HEK293 (cell line): ENCODE data around the gene CDKN2AIP.

Experiments used
- CTCF ChIA-PET: fragments of 350-600 bp; formaldehyde crosslinking; extraction: SDS; loops from one replicate; lab custom pipeline; 2021; ENCODE audit warnings: antibody characterized with exemption; lab: Yijun Ruan, JAX
- POLR2A ChIA-PET: fragments of 300-600 bp; formaldehyde crosslinking; extraction: SDS; loops from one replicate; lab custom pipeline; 2020; ENCODE audit warnings: antibody characterized with exemption, inconsistent platforms; lab: Yijun Ruan, JAX
- H3K27ac ChIP-seq: fragments of 200-500 bp; sonication (Bioruptor generic); 2 replicates; pipeline ENCODE4 v1.5.1; 2014; ENCODE audit warnings: low read depth, low read length, control low read depth, inconsistent platforms; ENCODE audit errors: extremely low read depth
- H3K36me3 ChIP-seq, 2 experiments: fragments of 200-500 bp in 1 of 2; sonication (Bioruptor generic) in 1 of 2; 1 replicate in 1 of 2; 2 replicates in 1 of 2; pipeline ENCODE4 v1.5.1; 2014 to 2017; ENCODE audit warnings: inconsistent platforms in 2 of 2, low read length in 2 of 2; ENCODE audit not compliant: control insufficient read depth in 2 of 2, insufficient read depth in 1 of 2
- H3K4me1 ChIP-seq: fragments of 200-500 bp; sonication (Bioruptor generic); 2 replicates; pipeline ENCODE4 v1.5.1; 2014; ENCODE audit warnings: mild to moderate bottlenecking, low read length, inconsistent platforms; ENCODE audit not compliant: control insufficient read depth, insufficient read depth
- H3K4me3 ChIP-seq: 2 replicates; pipeline ENCODE4 v1.5.1; 2011; ENCODE audit warnings: low read depth, mild to moderate bottlenecking, control low read depth, low read length, moderate library complexity
- H3K9me3 ChIP-seq: fragments of 200-500 bp; sonication (Bioruptor generic); 2 replicates; pipeline ENCODE4 v1.5.1; 2014; ENCODE audit warnings: low read depth, low read length, inconsistent platforms; ENCODE audit not compliant: control insufficient read depth, insufficient read depth
- KLF8 ChIP-seq: fragments of 450-650 bp; formaldehyde crosslinking; IDR thresholded peaks from 2 replicates; pipeline ENCODE4 v1.5.1; 2016; ENCODE audit warnings: missing biosample characterization, missing genetic modification characterization
- OSR2 ChIP-seq: fragments of 450-650 bp; formaldehyde crosslinking; IDR thresholded peaks from 2 replicates; pipeline ENCODE4 v1.5.1; 2016; ENCODE audit warnings: missing biosample characterization, missing genetic modification characterization
- ZBTB17 ChIP-seq: fragments of 450-650 bp; formaldehyde crosslinking; IDR thresholded peaks from 2 replicates; pipeline ENCODE4 v1.5.1; 2016; ENCODE audit warnings: missing biosample characterization, missing genetic modification characterization
- ZNF112 ChIP-seq: fragments of 450-650 bp; formaldehyde crosslinking; IDR thresholded peaks from 2 replicates; pipeline ENCODE4 v1.5.0; 2017; ENCODE audit warnings: missing biosample characterization, missing genetic modification characterization
- ZNF23 ChIP-seq: fragments of 450-650 bp; formaldehyde crosslinking; IDR thresholded peaks from 2 replicates; pipeline ENCODE4 v1.5.1; 2016; ENCODE audit warnings: missing biosample characterization, missing genetic modification characterization, borderline replicate concordance
- ZNF266 ChIP-seq: fragments of 450-650 bp; formaldehyde crosslinking; IDR thresholded peaks from 2 replicates; pipeline ENCODE4 v1.5.1; 2016; ENCODE audit warnings: missing biosample characterization, missing genetic modification characterization, low read depth
- ZNF366 ChIP-seq: fragments of 450-650 bp; formaldehyde crosslinking; conservative IDR thresholded peaks from 2 replicates; pipeline ENCODE4 v1.5.1; 2016; ENCODE audit warnings: missing biosample characterization, missing genetic modification characterization
- ZNF394 ChIP-seq: fragments of 450-650 bp; formaldehyde crosslinking; IDR thresholded peaks from 2 replicates; pipeline ENCODE4 v1.5.1; 2016; ENCODE audit warnings: missing biosample characterization, missing genetic modification characterization, mild to moderate bottlenecking, moderate library complexity, borderline replicate concordance
- ZNF514 ChIP-seq: fragments of 450-650 bp; formaldehyde crosslinking; IDR thresholded peaks from 2 replicates; pipeline ENCODE4 v1.5.1; 2016; ENCODE audit warnings: missing biosample characterization, missing genetic modification characterization
- ZNF560 ChIP-seq: fragments of 450-650 bp; formaldehyde crosslinking; IDR thresholded peaks from 2 replicates; pipeline ENCODE4 v1.5.1; 2017; ENCODE audit warnings: missing biosample characterization, missing genetic modification characterization, borderline replicate concordance
- ZNF600 ChIP-seq: fragments of 450-650 bp; formaldehyde crosslinking; IDR thresholded peaks from 2 replicates; pipeline ENCODE4 v1.5.1; 2016; ENCODE audit warnings: missing biosample characterization, missing genetic modification characterization
- ZNF626 ChIP-seq: fragments of 450-650 bp; sonication (Bioruptor Pico); formaldehyde crosslinking; IDR thresholded peaks from 2 replicates; pipeline ENCODE4 v1.5.1; 2018; ENCODE audit warnings: missing biosample characterization, missing genetic modification characterization, inconsistent platforms
- TF ChIP-seq, protein P1 (sequence below): fragments of 450-650 bp; formaldehyde crosslinking; IDR thresholded peaks from 2 replicates; pipeline ENCODE4 v1.5.1; 2017; ENCODE audit warnings: missing biosample characterization, missing genetic modification characterization
- TF ChIP-seq, protein P2 (sequence below): fragments of 450-650 bp; formaldehyde crosslinking; IDR thresholded peaks from 2 replicates; pipeline ENCODE4 v1.5.1; 2017; ENCODE audit warnings: missing biosample characterization, missing genetic modification characterization
- TF ChIP-seq, protein P3 (sequence below): fragments of 450-650 bp; formaldehyde crosslinking; IDR thresholded peaks from 2 replicates; pipeline ENCODE4 v1.5.1; 2017; ENCODE audit warnings: missing biosample characterization, missing genetic modification characterization

Gene CDKN2AIP

DNA sequence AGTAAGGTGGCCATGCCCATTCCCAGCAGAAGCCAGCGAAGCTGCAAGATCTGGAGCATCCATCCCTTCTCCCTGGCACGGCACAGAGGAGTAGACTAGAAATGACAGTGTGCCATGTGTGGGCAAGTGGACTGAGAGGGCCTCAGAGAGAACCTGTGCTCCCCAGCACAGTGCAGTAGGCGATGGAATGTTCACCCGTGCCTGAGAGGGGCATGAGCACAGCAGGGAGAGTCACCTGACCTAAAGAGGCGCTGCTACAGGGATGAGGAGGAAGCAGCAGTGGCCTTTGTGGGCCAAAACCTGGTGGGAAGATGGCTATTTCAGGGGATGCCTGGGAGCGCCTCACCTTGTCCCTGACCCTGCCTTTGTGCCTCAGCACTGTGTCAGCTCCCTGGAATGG lies 8.0 kb upstream of the CDKN2AIP start (continued):
- TF ChIP-seq ZNF23 (tag by site-specific recombination) (no peak), ZBTB17 (no peak), ZNF626 (no peak), ZNF514 (tag by site-specific recombination) (no peak), ZNF394 (tag by site-specific recombination) (no peak)
- TF ChIP-seq, protein P1, sequence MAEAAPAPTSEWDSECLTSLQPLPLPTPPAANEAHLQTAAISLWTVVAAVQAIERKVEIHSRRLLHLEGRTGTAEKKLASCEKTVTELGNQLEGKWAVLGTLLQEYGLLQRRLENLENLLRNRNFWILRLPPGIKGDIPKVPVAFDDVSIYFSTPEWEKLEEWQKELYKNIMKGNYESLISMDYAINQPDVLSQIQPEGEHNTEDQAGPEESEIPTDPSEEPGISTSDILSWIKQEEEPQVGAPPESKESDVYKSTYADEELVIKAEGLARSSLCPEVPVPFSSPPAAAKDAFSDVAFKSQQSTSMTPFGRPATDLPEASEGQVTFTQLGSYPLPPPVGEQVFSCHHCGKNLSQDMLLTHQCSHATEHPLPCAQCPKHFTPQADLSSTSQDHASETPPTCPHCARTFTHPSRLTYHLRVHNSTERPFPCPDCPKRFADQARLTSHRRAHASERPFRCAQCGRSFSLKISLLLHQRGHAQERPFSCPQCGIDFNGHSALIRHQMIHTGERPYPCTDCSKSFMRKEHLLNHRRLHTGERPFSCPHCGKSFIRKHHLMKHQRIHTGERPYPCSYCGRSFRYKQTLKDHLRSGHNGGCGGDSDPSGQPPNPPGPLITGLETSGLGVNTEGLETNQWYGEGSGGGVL (tag by site-specific recombination): no peak

DNA sequence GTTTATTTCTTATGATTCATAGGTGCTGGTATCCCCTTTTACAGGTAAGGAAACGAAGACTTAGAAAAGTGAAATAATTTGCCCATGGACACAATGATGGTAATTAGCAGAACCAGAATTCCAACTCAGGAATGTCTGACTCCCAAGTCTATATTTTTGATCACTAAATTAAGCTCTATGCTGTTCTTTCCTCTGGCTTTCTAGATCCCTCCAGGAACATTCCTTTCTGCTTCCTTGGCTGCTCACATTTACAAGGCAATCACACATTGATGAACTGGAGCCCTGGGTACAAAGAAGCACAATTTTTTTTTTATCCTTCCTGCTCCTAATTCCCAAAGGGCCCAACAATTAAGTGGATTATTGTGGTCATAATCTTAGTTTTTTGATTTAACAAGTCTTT lies 7.0 kb upstream of the CDKN2AIP start:
- H3K4me1 ChIP-seq: no peaks in the 10 kb centered on the region
- ChIA-PET POLR2A (no interaction called here), CTCF (interaction anchor here (0.6 kb wide), 1 partner anchor 60 kb away, joined by 4 read pairs; no protein-coding TSS in a partner anchor)
- no peak for TF ChIP-seq ZNF560 (tag by site-specific recombination)
- no peaks in the 10 kb centered on the region for H3K9me3 ChIP-seq
- H3K36me3 ChIP-seq: no peaks in the 10 kb centered on the region
- H3K27ac ChIP-seq: no peak overlapping the region
- H3K4me3 ChIP-seq: no peak overlapping the region

DNA sequence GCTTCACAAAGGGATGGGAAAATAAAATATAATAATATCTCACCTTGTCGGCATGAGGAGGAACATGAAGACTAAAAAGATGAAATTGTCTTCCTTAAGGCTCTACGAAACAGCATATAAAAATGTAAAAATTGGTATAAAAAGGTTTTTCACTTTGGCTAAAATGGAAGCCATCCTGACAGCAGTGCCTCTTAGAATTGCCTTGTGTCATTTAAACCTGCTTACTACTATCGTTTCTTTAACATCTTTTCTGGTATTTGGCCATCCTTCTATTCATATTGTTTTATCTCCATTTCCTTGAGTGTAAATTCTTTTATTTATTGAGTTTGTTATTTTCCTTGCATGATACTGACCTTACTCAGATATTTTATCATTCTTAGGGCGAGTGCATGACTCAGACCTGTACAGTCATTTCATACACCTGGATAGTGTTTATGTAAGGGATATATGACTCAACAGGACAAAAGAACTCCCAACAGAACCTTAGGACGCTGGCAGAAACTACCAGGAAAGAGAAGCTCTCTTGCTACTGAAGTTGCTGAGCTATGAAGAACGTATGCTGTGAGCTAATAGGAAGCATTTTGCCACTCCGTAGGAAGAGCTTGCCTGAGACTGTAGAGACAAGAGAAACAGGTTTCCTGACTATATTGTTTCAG lies 5.8 kb upstream of the CDKN2AIP start:
- no peaks in the 10 kb centered on the region for H3K9me3 ChIP-seq
- no peaks in the 10 kb centered on the region for H3K36me3 ChIP-seq
- ChIA-PET POLR2A (no interaction called here), CTCF (no interaction called here)
- TF ChIP-seq, protein P2, sequence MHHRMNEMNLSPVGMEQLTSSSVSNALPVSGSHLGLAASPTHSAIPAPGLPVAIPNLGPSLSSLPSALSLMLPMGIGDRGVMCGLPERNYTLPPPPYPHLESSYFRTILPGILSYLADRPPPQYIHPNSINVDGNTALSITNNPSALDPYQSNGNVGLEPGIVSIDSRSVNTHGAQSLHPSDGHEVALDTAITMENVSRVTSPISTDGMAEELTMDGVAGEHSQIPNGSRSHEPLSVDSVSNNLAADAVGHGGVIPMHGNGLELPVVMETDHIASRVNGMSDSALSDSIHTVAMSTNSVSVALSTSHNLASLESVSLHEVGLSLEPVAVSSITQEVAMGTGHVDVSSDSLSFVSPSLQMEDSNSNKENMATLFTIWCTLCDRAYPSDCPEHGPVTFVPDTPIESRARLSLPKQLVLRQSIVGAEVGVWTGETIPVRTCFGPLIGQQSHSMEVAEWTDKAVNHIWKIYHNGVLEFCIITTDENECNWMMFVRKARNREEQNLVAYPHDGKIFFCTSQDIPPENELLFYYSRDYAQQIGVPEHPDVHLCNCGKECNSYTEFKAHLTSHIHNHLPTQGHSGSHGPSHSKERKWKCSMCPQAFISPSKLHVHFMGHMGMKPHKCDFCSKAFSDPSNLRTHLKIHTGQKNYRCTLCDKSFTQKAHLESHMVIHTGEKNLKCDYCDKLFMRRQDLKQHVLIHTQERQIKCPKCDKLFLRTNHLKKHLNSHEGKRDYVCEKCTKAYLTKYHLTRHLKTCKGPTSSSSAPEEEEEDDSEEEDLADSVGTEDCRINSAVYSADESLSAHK (tag by site-specific recombination): no peak
- TF ChIP-seq KLF8 (tag by site-specific recombination): 0 out of 2 replicates have a peak, but pooled peaks have one; percentile 17
- 0 out of 2 replicates have a peak, but pooled peaks have one; percentile 35 for TF ChIP-seq ZNF112
- TF ChIP-seq ZNF266 (tag by site-specific recombination): no peak
- peak; percentile 72 for TF ChIP-seq OSR2
- TF ChIP-seq, protein P3, sequence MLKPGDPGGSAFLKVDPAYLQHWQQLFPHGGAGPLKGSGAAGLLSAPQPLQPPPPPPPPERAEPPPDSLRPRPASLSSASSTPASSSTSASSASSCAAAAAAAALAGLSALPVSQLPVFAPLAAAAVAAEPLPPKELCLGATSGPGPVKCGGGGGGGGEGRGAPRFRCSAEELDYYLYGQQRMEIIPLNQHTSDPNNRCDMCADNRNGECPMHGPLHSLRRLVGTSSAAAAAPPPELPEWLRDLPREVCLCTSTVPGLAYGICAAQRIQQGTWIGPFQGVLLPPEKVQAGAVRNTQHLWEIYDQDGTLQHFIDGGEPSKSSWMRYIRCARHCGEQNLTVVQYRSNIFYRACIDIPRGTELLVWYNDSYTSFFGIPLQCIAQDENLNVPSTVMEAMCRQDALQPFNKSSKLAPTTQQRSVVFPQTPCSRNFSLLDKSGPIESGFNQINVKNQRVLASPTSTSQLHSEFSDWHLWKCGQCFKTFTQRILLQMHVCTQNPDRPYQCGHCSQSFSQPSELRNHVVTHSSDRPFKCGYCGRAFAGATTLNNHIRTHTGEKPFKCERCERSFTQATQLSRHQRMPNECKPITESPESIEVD (tag by site-specific recombination): 0 out of 2 replicates have a peak, but pooled peaks have one; percentile 12
- TF ChIP-seq ZNF366 (tag by site-specific recombination): peak; percentile 25; the same call in 1 of the 2 replicates
- 0 out of 2 replicates have a peak, but pooled peaks have one; percentile 14 for TF ChIP-seq ZNF600 (tag by site-specific recombination)
- no peak overlapping the region for H3K4me3 ChIP-seq
- no peaks in the 10 kb centered on the region for H3K4me1 ChIP-seq
- no peak overlapping the region for H3K27ac ChIP-seq
